OCI-LY1 (cell line): Measurements from ENCODE around the gene CDC23.
A peak's percentile ranks its signal among the peaks of the same experiment; 100 is the strongest.

ENCODE experiments used
- H2AFZ ChIP-seq: fragments of 200-600 bp; sonication (generic), shearing (Covaris generic); 2 replicates; pipeline ENCODE4 v1.6.0; 2014; ENCODE audit warnings: antibody characterized with exemption, mild to moderate bottlenecking, low read length
- H3F3A ChIP-seq: fragments of 200-600 bp; sonication (generic), shearing (Covaris generic); 2 replicates; pipeline ENCODE4 v1.6.0; 2014; ENCODE audit warnings: mild to moderate bottlenecking, antibody characterized with exemption, low read length, moderate library complexity; ENCODE audit not compliant: insufficient read depth
- H3K27ac ChIP-seq: fragments of 200-600 bp; sonication (generic); 2 replicates; pipeline ENCODE4 v1.5.1; 2014; ENCODE audit warnings: low read length, mixed run types, mild to moderate bottlenecking, low read depth; ENCODE audit not compliant: poor library complexity, severe bottlenecking
- H3K27me3 ChIP-seq: fragments of 200-600 bp; sonication (generic); 2 replicates; pipeline ENCODE4 v1.6.0; 2014; ENCODE audit warnings: antibody characterized with exemption, mild to moderate bottlenecking, low read length, moderate library complexity; ENCODE audit not compliant: insufficient read depth
- H3K36me3 ChIP-seq: fragments of 200-600 bp; sonication (generic); 2 replicates; pipeline ENCODE4 v1.6.1; 2014; ENCODE audit warnings: mild to moderate bottlenecking, antibody characterized with exemption, low read length, moderate library complexity, mixed read lengths; ENCODE audit not compliant: insufficient read depth
- H3K4me1 ChIP-seq: fragments of 200-600 bp; sonication (generic); 2 replicates; pipeline ENCODE4 v1.5.1; 2014; ENCODE audit warnings: mild to moderate bottlenecking, low read length, moderate library complexity; ENCODE audit not compliant: insufficient read depth, severe bottlenecking
- H3K4me2 ChIP-seq: fragments of 200-600 bp; sonication (generic), shearing (Covaris generic); 2 replicates; pipeline ENCODE4 v1.6.1; 2014; ENCODE audit warnings: low read length
- H3K4me3 ChIP-seq: fragments of 200-600 bp; sonication (generic); 2 replicates; pipeline ENCODE4 v1.5.1; 2014; ENCODE audit warnings: low read length, low read depth, mild to moderate bottlenecking, mixed read lengths; ENCODE audit not compliant: poor library complexity, severe bottlenecking
- H3K79me2 ChIP-seq: fragments of 200-600 bp; shearing (Covaris generic); 2 replicates; pipeline ENCODE4 v1.6.1; 2016; ENCODE audit warnings: mixed run types, low read length, mixed read lengths; ENCODE audit not compliant: insufficient read depth
- H3K9ac ChIP-seq: fragments of 200-600 bp; sonication (generic), shearing (Covaris generic); 2 replicates; pipeline ENCODE4 v1.6.1; 2014; ENCODE audit warnings: mild to moderate bottlenecking, low read length, mixed read lengths
- H3K9me2 ChIP-seq: fragments of 200-600 bp; sonication (generic), shearing (Covaris generic); 2 replicates; pipeline ENCODE4 v1.6.1; 2014; ENCODE audit warnings: low read depth, mild to moderate bottlenecking, low read length, mixed read lengths
- H3K9me3 ChIP-seq: fragments of 200-600 bp; shearing (Covaris generic); 2 replicates; pipeline ENCODE4 v1.6.1; 2014; ENCODE audit warnings: low read length, mixed read lengths
- H4K20me1 ChIP-seq: fragments of 200-600 bp; sonication (generic), shearing (Covaris generic); 2 replicates; pipeline ENCODE4 v1.6.0; 2016; ENCODE audit warnings: mild to moderate bottlenecking, low read length; ENCODE audit not compliant: insufficient read depth
- CTCF ChIP-seq: fragments of 200-600 bp; sonication (generic), shearing (Covaris generic); IDR thresholded peaks from 2 replicates; pipeline ENCODE4 v1.5.1; 2017; ENCODE audit warnings: mild to moderate bottlenecking, antibody characterized with exemption, low read length, moderate library complexity, mixed read lengths
- EZH2 ChIP-seq: fragments of 200-600 bp; sonication (generic), shearing (Covaris generic); IDR thresholded peaks from 2 replicates; pipeline ENCODE4 v1.8.0; 2017; ENCODE audit warnings: borderline replicate concordance, mixed run types, mild to moderate bottlenecking, antibody characterized with exemption, low read length, moderate library complexity, mixed read lengths

Gene CDC23

GRCh38 chr5:138177941-138178515 is 35.1 kb downstream of the CDC23 start:
- H3K4me1 ChIP-seq = peaks cover 21% of the 10 kb centered on the region
- H3K9me3 ChIP-seq = no peaks in the 10 kb centered on the region
- H3K4me2 ChIP-seq = peak overlapping the region; percentile 90
- peak overlapping the region; percentile 90 for H3K4me3 ChIP-seq
- TF ChIP-seq CTCF (no peak), EZH2 (no peak)
- H3K36me3 ChIP-seq = peaks cover 55% of the 10 kb centered on the region
- H3K27ac ChIP-seq = peak overlapping the region; percentile 83
- peak overlapping the region; percentile 90 for H3K9ac ChIP-seq
- no peaks in the 10 kb centered on the region for H3F3A ChIP-seq
- no peaks in the 10 kb centered on the region for H4K20me1 ChIP-seq
- H2AFZ ChIP-seq = peak overlapping the region; percentile 48; the same call in 1 of the 2 replicates
- H3K27me3 ChIP-seq = no peaks in the 10 kb centered on the region
- no peaks in the 10 kb centered on the region for H3K9me2 ChIP-seq
- H3K79me2 ChIP-seq = peaks cover 19% of the 10 kb centered on the region

DNA sequence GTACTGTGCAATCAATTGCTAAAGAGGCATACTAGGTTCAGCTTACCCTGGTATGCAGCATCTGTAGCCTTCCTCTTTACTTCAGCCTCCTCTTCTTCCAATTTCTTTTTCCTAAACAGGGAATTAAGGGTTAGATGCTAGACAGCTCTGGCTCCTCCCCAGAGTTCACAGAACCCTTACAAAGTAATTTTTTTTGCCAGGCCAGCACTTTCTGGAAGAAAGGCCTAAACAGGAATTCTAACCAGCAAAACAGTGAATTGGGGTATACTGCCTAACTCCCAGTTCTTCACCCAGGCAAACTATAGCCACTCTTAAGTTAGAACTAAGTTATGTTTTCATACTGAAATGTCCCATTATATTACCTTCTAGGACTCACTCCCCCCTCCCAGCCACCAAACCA is 42.8 kb downstream of the CDC23 start:
- Histone ChIP-seq H3K4me1 (no peaks in the 10 kb centered on the region), H3K4me3 (no peak overlapping the region), H4K20me1 (no peaks in the 10 kb centered on the region), H3K4me2 (no peak overlapping the region), H2AFZ (no peak overlapping the region), H3K9me2 (no peaks in the 10 kb centered on the region), H3K79me2 (no peaks in the 10 kb centered on the region), H3K9me3 (no peaks in the 10 kb centered on the region), H3K36me3 (peaks cover 94% of the 10 kb centered on the region), H3K9ac (no peak overlapping the region), H3K27ac (no peak overlapping the region), H3F3A (no peaks in the 10 kb centered on the region), H3K27me3 (no peaks in the 10 kb centered on the region)
- TF ChIP-seq CTCF (no peak), EZH2 (no peak)

- H4K20me1 ChIP-seq = no peaks in the 10 kb centered on the region
- no peaks in the 10 kb centered on the region for H3K9me3 ChIP-seq
- H3K4me1 ChIP-seq = no peaks in the 10 kb centered on the region
- TF ChIP-seq EZH2 = no peak
- no peak for TF ChIP-seq CTCF
- H3K4me2 ChIP-seq = no peak overlapping the region
- no peak overlapping the region for H3K9ac ChIP-seq
- peaks cover 95% of the 10 kb centered on the region for H3K36me3 ChIP-seq
- H2AFZ ChIP-seq = no peak overlapping the region
- H3K27me3 ChIP-seq = no peaks in the 10 kb centered on the region
- H3K79me2 ChIP-seq = no peaks in the 10 kb centered on the region
- no peaks in the 10 kb centered on the region for H3F3A ChIP-seq
- no peak overlapping the region for H3K4me3 ChIP-seq
- H3K27ac ChIP-seq = no peak overlapping the region
- no peaks in the 10 kb centered on the region for H3K9me2 ChIP-seq
Observed at GRCh38 chr5:138169124-138169523, 44.0 kb downstream of the CDC23 start.
